HEK293T (cell line): Measurements from ENCODE around the gene METTL2B.
"Not testable (repeated sequence)": the region's sequence is repeated elsewhere in the genome, so short reads cannot be mapped to it uniquely, and the experiment has no call there.

ENCODE experiments used
- CTCF ChIA-PET: fragments of 350-600 bp; formaldehyde crosslinking; extraction: SDS; loops from one replicate; lab custom pipeline; 2021; ENCODE audit warnings: antibody characterized with exemption, inconsistent platforms; lab: Yijun Ruan, JAX
- POLR2A ChIA-PET: fragments of 350-600 bp; formaldehyde crosslinking; extraction: SDS; loops from one replicate; lab custom pipeline; 2020; ENCODE audit warnings: antibody characterized with exemption, inconsistent platforms; lab: Yijun Ruan, JAX
- DNase-seq: peaks from one replicate; pipeline ENCODE4 v3.0.0; 2012; ENCODE audit warnings: mixed read lengths; ENCODE audit errors: extremely low spot score
- ARNT ChIP-seq: fragments of 450-650 bp; IDR thresholded peaks from 2 replicates; pipeline ENCODE4 v1.6.1; 2017; ENCODE audit warnings: mild to moderate bottlenecking
- BHLHE40 ChIP-seq: fragments of 450-650 bp; IDR thresholded peaks from 2 replicates; pipeline ENCODE4 v1.6.1; 2016; ENCODE audit warnings: mild to moderate bottlenecking, moderate library complexity, borderline replicate concordance
- CTBP1 ChIP-seq: fragments of 450-650 bp; IDR thresholded peaks from 2 replicates; pipeline ENCODE4 v1.6.1; 2016; ENCODE audit warnings: borderline replicate concordance
- ELF4 ChIP-seq: fragments of 450-650 bp; IDR thresholded peaks from 2 replicates; pipeline ENCODE4 v1.6.1; 2017; ENCODE audit warnings: antibody characterized with exemption
- FOXA1 ChIP-seq: fragments of 450-650 bp; IDR thresholded peaks from 2 replicates; pipeline ENCODE4 v1.6.1; 2016; ENCODE audit warnings: mild to moderate bottlenecking
- FOXK2 ChIP-seq: fragments of 450-650 bp; IDR thresholded peaks from 2 replicates; pipeline ENCODE4 v1.6.1; 2016; ENCODE audit warnings: mild to moderate bottlenecking
- FOXM1 ChIP-seq: fragments of 450-650 bp; IDR thresholded peaks from 2 replicates; pipeline ENCODE4 v1.6.1; 2017; ENCODE audit warnings: mild to moderate bottlenecking, borderline replicate concordance
- HDGF ChIP-seq: fragments of 450-650 bp; IDR thresholded peaks from 2 replicates; pipeline ENCODE4 v1.6.1; 2017; ENCODE audit warnings: antibody characterized with exemption, borderline replicate concordance
- L3MBTL2 ChIP-seq: fragments of 450-650 bp; conservative IDR thresholded peaks from 2 replicates; pipeline ENCODE4 v1.6.1; 2016; ENCODE audit warnings: mild to moderate bottlenecking
- LEF1 ChIP-seq: fragments of 450-650 bp; IDR thresholded peaks from 2 replicates; pipeline ENCODE4 v1.6.1; 2017; ENCODE audit warnings: mild to moderate bottlenecking, borderline replicate concordance
- NFRKB ChIP-seq: fragments of 450-650 bp; IDR thresholded peaks from 2 replicates; pipeline ENCODE4 v1.6.1; 2016; ENCODE audit warnings: mild to moderate bottlenecking, moderate library complexity
- SP1 ChIP-seq: fragments of 450-650 bp; IDR thresholded peaks from 2 replicates; pipeline ENCODE4 v1.6.1; 2017
- SUZ12 ChIP-seq: fragments of 450-650 bp; IDR thresholded peaks from 2 replicates; pipeline ENCODE4 v1.6.1; 2016; ENCODE audit warnings: mild to moderate bottlenecking
- TARDBP ChIP-seq: fragments of 450-650 bp; IDR thresholded peaks from 2 replicates; pipeline ENCODE4 v1.6.1; 2016
- ZNF384 ChIP-seq: fragments of 450-650 bp; IDR thresholded peaks from 2 replicates; pipeline ENCODE4 v1.6.1; 2016
- TF ChIP-seq, protein P1 (sequence below): fragments of 450-650 bp; IDR thresholded peaks from 2 replicates; pipeline ENCODE4 v1.6.1; 2016

Gene METTL2B

DNA sequence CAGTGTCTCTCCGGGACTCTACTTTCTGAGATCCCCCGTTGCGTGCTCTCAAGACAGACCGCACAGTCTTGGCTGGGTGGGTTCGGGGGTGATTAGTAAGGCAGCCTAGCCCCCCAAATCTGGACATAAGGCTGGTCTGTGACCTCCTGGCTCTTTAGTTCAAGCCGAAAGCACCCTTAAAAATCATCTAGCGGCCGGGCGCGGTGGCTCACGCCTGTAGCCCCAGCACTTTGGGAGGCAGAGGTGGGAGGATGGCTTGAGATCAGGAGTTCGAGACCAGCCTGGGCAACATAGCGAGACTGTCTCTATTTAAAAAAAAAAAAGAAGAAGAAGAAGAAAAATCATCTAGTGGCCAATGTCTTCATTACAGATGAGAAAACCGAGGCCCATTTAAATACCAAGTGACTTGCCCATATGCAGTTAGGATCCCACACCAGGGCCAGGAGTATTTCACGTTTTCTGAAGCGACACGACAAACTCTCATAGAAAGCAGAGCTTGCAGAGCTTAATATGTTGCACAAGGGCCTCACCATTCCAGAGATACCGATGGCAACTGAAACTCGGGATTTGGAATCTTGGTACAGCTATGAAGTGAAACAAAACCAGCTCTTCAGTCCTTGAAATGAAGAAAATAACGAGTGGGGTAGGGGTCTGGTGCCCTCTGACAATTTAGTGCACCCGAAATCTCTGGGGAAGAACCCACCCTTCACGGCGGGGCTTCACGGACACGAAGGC lies 21.6 kb upstream of the METTL2B start:
- ChIA-PET CTCF (interaction anchor here (0.9 to 3.2 kb wide), 6 partner anchors 11 to 212 kb away, joined by 3 to 21 read pairs (median 4); no protein-coding TSS in a partner anchor), POLR2A (interaction anchor here (1.0 to 3.0 kb wide), 12 partner anchors 11 to 376 kb away, joined by 3 to 21 read pairs (median 8); partner anchors contain the start of genes CALU, IMPDH1 and RBM28)
- no peak for DNase-seq
- TF ChIP-seq ARNT (no peak), HDGF (no peak), ZNF384 (peak; percentile 54; the same call in 1 of the 2 replicates)

DNA sequence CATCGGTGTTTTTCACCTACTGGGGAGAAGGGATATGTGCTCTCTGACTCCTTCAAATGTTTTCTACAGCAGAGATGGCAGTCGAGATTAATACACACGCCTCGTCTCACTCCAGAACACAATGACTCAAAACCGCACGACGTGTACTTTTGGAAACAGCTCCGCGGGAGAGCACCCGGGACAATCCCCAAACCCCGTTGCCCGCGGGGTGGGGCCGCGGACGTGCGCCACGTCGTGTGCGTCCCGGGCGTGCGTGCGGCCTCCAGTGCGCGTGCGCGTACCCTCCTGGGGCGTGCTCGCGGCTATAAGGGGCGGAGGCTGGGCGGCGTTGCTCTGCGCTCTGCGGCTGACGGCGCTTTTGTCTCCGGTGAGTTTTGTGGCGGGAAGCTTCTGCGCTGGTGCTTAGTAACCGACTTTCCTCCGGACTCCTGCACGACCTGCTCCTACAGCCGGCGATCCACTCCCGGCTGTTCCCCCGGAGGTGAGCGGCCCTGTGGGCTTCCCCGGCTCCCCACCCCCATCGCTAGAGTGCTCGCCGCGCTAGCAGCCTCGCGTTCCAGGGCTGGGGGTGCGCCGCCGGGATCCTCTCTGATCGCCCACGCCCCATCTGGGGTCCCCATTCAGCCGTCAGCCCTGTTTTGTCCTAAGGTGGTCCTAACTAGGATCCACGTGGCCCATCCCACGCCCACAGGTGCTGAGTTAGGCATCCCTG lies 20.8 kb upstream of the METTL2B start, which contains the start of gene HILPDA:
HILPDA (plus strand) TSS at position 336 of the 712 bp plus-strand sequence. CDS start 1,391 bp downstream, outside the sequence.
- POLR2A ChIA-PET: interaction anchor here (1.0 to 3.0 kb wide), 11 partner anchors 11 to 375 kb away, joined by 3 to 21 read pairs (median 9); partner anchors contain the start of genes CALU, IMPDH1 and RBM28
- TF ChIP-seq CTBP1 (no peak), TARDBP (peak; percentile 77; the same call in 1 of the 2 replicates), L3MBTL2 (peak; percentile 79), ELF4 (no peak)
- CTCF ChIA-PET: interaction anchor here (1.0 to 3.2 kb wide), 5 partner anchors 12 to 108 kb away, joined by 3 to 21 read pairs (median 4); no protein-coding TSS in a partner anchor
- DNase-seq: peak; percentile 93

DNA sequence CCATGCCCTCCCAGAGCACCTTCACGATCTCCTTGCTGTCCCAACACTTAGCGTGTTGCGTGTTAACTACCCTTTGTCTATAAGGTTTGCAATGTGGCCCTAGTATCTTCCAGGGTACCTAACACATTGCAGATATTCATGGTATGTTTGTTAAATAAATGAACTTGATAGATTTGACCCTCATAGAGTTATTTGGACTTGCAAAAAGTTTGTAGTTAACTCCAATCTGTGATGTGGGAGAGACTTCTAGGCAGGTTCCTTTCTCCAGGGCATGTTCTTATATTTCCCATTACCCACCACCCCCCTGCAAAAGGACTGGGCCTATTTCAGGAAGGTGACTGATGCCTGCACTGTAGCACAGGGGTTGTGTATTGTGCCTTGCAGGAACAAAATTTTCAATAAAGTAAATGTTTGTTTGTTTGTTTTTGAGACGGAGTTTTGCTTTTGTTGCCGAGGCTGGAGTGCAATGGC lies 20.3 kb upstream of the METTL2B start:
- TF ChIP-seq FOXA1: no peak
- no peak for TF ChIP-seq SUZ12
- TF ChIP-seq ZNF384: no peak
- TF ChIP-seq, protein P1, sequence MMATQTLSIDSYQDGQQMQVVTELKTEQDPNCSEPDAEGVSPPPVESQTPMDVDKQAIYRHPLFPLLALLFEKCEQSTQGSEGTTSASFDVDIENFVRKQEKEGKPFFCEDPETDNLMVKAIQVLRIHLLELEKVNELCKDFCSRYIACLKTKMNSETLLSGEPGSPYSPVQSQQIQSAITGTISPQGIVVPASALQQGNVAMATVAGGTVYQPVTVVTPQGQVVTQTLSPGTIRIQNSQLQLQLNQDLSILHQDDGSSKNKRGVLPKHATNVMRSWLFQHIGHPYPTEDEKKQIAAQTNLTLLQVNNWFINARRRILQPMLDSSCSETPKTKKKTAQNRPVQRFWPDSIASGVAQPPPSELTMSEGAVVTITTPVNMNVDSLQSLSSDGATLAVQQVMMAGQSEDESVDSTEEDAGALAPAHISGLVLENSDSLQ: no peak
- TF ChIP-seq ARNT: no peak
- TF ChIP-seq L3MBTL2: no peak; the same call in 1 of the 2 replicates
- TF ChIP-seq HDGF: no peak
- TF ChIP-seq BHLHE40: no peak
- no peak for TF ChIP-seq SP1
- TF ChIP-seq FOXM1: no peak
- TF ChIP-seq FOXK2: no peak
- TF ChIP-seq TARDBP: no peak
- TF ChIP-seq ELF4: no peak
- CTCF ChIA-PET: interaction anchor here (1.2 to 3.2 kb wide), 2 partner anchors 30 to 75 kb away, joined by 4 to 21 read pairs; no protein-coding TSS in a partner anchor
- no peak for DNase-seq
- POLR2A ChIA-PET: interaction anchor here (1.5 to 3.0 kb wide), 7 partner anchors 12 to 112 kb away, joined by 5 to 21 read pairs (median 19); partner anchors contain the start of genes IMPDH1 and RBM28

DNA sequence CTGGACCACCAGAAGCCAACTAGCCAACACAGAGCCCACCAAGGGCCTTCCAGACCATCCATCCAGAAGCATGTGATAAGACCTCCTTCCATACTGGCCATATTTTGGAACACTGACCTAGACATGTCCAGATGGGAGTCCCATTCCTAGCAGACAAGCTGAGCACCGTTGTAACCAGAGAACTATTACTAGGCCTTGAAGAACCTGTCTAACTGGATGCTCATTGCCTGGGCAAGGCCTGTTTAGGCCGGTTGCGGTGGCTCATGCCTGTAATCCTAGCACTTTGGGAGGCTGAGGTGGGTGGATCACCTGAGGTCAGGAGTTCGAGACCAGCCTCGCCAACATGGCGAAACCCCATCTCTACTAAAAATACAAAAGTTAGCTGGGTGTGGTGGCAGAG lies 19.2 kb upstream of the METTL2B start:
- ChIA-PET POLR2A (interaction anchor here (3.0 kb wide), 1 partner anchor 31 kb away, joined by 21 read pairs; no protein-coding TSS in a partner anchor), CTCF (interaction anchor here (0.7 to 1.0 kb wide), 2 partner anchors 31 to 1515 kb away, joined by 3 to 4 read pairs; no protein-coding TSS in a partner anchor)
- DNase-seq: not testable (repeated sequence)

DNA sequence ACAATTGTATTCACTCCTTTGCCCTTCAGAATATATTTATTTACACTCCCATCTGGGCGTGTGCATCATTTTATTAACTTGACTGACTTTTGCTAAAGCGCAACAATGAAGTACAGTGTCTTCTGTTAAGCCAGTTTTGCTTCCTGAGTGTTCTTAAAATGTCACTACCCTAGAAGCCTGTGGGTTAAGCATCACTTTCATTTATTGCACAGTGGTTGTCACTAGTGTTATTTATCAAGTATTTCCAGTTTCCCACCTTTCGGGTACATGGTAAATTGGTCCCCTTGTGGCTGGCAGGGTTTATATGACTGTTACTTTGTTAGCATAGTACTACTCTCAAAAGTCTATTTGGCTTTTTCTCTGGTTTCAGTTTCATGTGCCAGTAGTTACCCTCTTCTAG lies 17.6 kb upstream of the METTL2B start:
- POLR2A ChIA-PET: interaction anchor here (0.7 to 1.0 kb wide), 2 partner anchors 31 to 115 kb away, joined by 3 to 13 read pairs; partner anchors contain the start of gene RBM28
- TF ChIP-seq CTBP1: no peak
- no peak for TF ChIP-seq FOXK2
- TF ChIP-seq ELF4: no peak
- TF ChIP-seq TARDBP: no peak
- TF ChIP-seq, protein P1: no peak
- TF ChIP-seq ZNF384: no peak
- no peak for TF ChIP-seq FOXM1
- TF ChIP-seq L3MBTL2: no peak
- no peak for TF ChIP-seq FOXA1
- TF ChIP-seq SUZ12: no peak
- TF ChIP-seq LEF1: no peak
- no peak for TF ChIP-seq ARNT
- TF ChIP-seq NFRKB: no peak
- no peak for TF ChIP-seq SP1
- TF ChIP-seq BHLHE40: no peak
- CTCF ChIA-PET: interaction anchor here (0.7 to 3.1 kb wide), 11 partner anchors 10 to 111 kb away, joined by 3 to 117 read pairs (median 4); no protein-coding TSS in a partner anchor
- no peak for DNase-seq

- TF ChIP-seq SP1: no peak
- no peak for TF ChIP-seq FOXK2
- TF ChIP-seq ZNF384: no peak
- no peak for TF ChIP-seq BHLHE40
- no peak for TF ChIP-seq FOXM1
- no peak for TF ChIP-seq ARNT
- TF ChIP-seq HDGF: no peak
- TF ChIP-seq NFRKB: no peak
- no peak for TF ChIP-seq L3MBTL2
- TF ChIP-seq LEF1: no peak
- TF ChIP-seq TARDBP: no peak
- no peak for TF ChIP-seq CTBP1
- TF ChIP-seq SUZ12: no peak
- TF ChIP-seq ELF4: no peak
- TF ChIP-seq, protein P1: no peak
- no peak for TF ChIP-seq FOXA1
- CTCF ChIA-PET: interaction anchor here (0.7 to 3.1 kb wide), 11 partner anchors 10 to 112 kb away, joined by 3 to 117 read pairs (median 4); no protein-coding TSS in a partner anchor
- DNase-seq: peak; percentile 60
- POLR2A ChIA-PET: interaction anchor here (0.7 to 1.1 kb wide), 3 partner anchors 32 to 115 kb away, joined by 3 to 13 read pairs (median 4); partner anchors contain the start of gene RBM28
Observed at GRCh38 chr7:128459394-128459878, 17.1 kb upstream of the METTL2B start.
